Measurements from ENCODE around the gene BAD.

The BAD gene

GRCh38 chr11:64226507-64227051 lies 57.9 kb downstream of the BAD start:
- no peak for DNase-seq

- DNase-seq: no peak
These were observed 58.6 kb downstream of the BAD start, which contains the start of the genes NUDT22 and TRPT1 for GRCh38 chr11:64225608-64226506. NUDT22 (plus strand) TSS chr11:64226274; CDS start chr11:64226653, 379 bp downstream. TRPT1 (minus strand) TSS chr11:64226186; CDS start chr11:64225860, 326 bp downstream.

GRCh38 chr11:64224891-64225607 lies 59.4 kb downstream of the BAD start:
- DNase-seq: no peak

GRCh38 chr11:64224151-64224890 lies 60.1 kb downstream of the BAD start:
- DNase-seq: no peak

- no peak for DNase-seq
These were observed 61.3 kb downstream of the BAD start for GRCh38 chr11:64223001-64223651.

- no peak for DNase-seq
These were observed 61.8 kb downstream of the BAD start for GRCh38 chr11:64222651-64223000.

GRCh38 chr11:64220798-64221197 lies 63.7 kb downstream of the BAD start:
- no peak for DNase-seq

- DNase-seq: no peak
These were observed 64.2 kb downstream of the BAD start for GRCh38 chr11:64220271-64220670.

Measured in SIG-M5 (cell line).